ENCODE results near the gene RTN4. TPM values are rescaled to one million over a fixed set of nuclear protein-coding genes. Genes with fewer than 3 reads are reported as not detected.

Gene RTN4
- total RNA-seq, 1 donor = 355 TPM

- DNase-seq (ENCODE audit: insufficient read length, low spot score, missing footprints) = no peak
- H3K27me3 ChIP-seq (ENCODE audit: insufficient read depth, low read length) = no peaks in the 10 kb centered on the region
- TF ChIP-seq CTCF (IDR thresholded peaks at IDR 0.05; ENCODE audit: extremely low read depth, low read depth, low read length) = no peak
- H3K27ac ChIP-seq (ENCODE audit: low read depth, low read length) = no peak overlapping the region
- H3K4me1 ChIP-seq (ENCODE audit: insufficient read depth, low read length) = peaks cover 30% of the 10 kb centered on the region
- H3K79me2 ChIP-seq (ENCODE audit: insufficient read depth, low read length) = no peaks in the 10 kb centered on the region
- H3K9me3 ChIP-seq (ENCODE audit: low read depth, low read length) = no peaks in the 10 kb centered on the region
- H3K4me2 ChIP-seq (ENCODE audit: insufficient read depth, low read length) = no peak overlapping the region
- H3K4me3 ChIP-seq (ENCODE audit: insufficient read depth, low read length) = no peak overlapping the region
- no peaks in the 10 kb centered on the region for H4K20me1 ChIP-seq (ENCODE audit: insufficient read depth, low read length)
- no peaks in the 10 kb centered on the region for H3K36me3 ChIP-seq (ENCODE audit: insufficient read depth, low read length)
- H2AFZ ChIP-seq (ENCODE audit: low read length) = no peak overlapping the region
These were observed 99.4 kb downstream of the RTN4 start for GRCh38 chr2:54950811-54951210.

GRCh38 chr2:54949431-54949830 is 100.8 kb downstream of the RTN4 start:
- Histone ChIP-seq H2AFZ (ENCODE audit: low read length) (no peak overlapping the region), H3K9me3 (ENCODE audit: low read depth, low read length) (no peaks in the 10 kb centered on the region), H3K27me3 (ENCODE audit: insufficient read depth, low read length) (no peaks in the 10 kb centered on the region), H3K27ac (ENCODE audit: low read depth, low read length) (no peak overlapping the region), H3K4me2 (ENCODE audit: insufficient read depth, low read length) (no peak overlapping the region), H3K4me1 (ENCODE audit: insufficient read depth, low read length) (peaks cover 36% of the 10 kb centered on the region), H4K20me1 (ENCODE audit: insufficient read depth, low read length) (no peaks in the 10 kb centered on the region), H3K79me2 (ENCODE audit: insufficient read depth, low read length) (no peaks in the 10 kb centered on the region), H3K4me3 (ENCODE audit: insufficient read depth, low read length) (no peak overlapping the region), H3K36me3 (ENCODE audit: insufficient read depth, low read length) (no peaks in the 10 kb centered on the region)
- no peak for TF ChIP-seq CTCF (IDR thresholded peaks at IDR 0.05; ENCODE audit: extremely low read depth, low read depth, low read length)
- DNase-seq (ENCODE audit: insufficient read length, low spot score, missing footprints) = peak; percentile 83

GRCh38 chr2:54948120-54948519 is 102.1 kb downstream of the RTN4 start:
- no peaks in the 10 kb centered on the region for H3K27me3 ChIP-seq (ENCODE audit: insufficient read depth, low read length)
- H3K9me3 ChIP-seq (ENCODE audit: low read depth, low read length) = no peaks in the 10 kb centered on the region
- peaks cover 32% of the 10 kb centered on the region for H3K4me1 ChIP-seq (ENCODE audit: insufficient read depth, low read length)
- H4K20me1 ChIP-seq (ENCODE audit: insufficient read depth, low read length) = no peaks in the 10 kb centered on the region
- H3K27ac ChIP-seq (ENCODE audit: low read depth, low read length) = no peak overlapping the region
- H3K4me2 ChIP-seq (ENCODE audit: insufficient read depth, low read length) = no peak overlapping the region
- TF ChIP-seq CTCF (IDR thresholded peaks at IDR 0.05; ENCODE audit: extremely low read depth, low read depth, low read length) = no peak
- no peak overlapping the region for H2AFZ ChIP-seq (ENCODE audit: low read length)
- H3K4me3 ChIP-seq (ENCODE audit: insufficient read depth, low read length) = no peak overlapping the region
- DNase-seq (ENCODE audit: insufficient read length, low spot score, missing footprints) = no peak
- no peaks in the 10 kb centered on the region for H3K79me2 ChIP-seq (ENCODE audit: insufficient read depth, low read length)
- H3K36me3 ChIP-seq (ENCODE audit: insufficient read depth, low read length) = no peaks in the 10 kb centered on the region

- no peak for TF ChIP-seq CTCF (IDR thresholded peaks at IDR 0.05; ENCODE audit: extremely low read depth, low read depth, low read length)
- Histone ChIP-seq H3K27me3 (ENCODE audit: insufficient read depth, low read length) (no peaks in the 10 kb centered on the region), H3K4me2 (ENCODE audit: insufficient read depth, low read length) (no peak overlapping the region), H4K20me1 (ENCODE audit: insufficient read depth, low read length) (no peaks in the 10 kb centered on the region), H3K9me3 (ENCODE audit: low read depth, low read length) (no peaks in the 10 kb centered on the region), H3K27ac (ENCODE audit: low read depth, low read length) (no peak overlapping the region), H3K79me2 (ENCODE audit: insufficient read depth, low read length) (no peaks in the 10 kb centered on the region), H3K4me3 (ENCODE audit: insufficient read depth, low read length) (no peak overlapping the region), H3K4me1 (ENCODE audit: insufficient read depth, low read length) (peaks cover 27% of the 10 kb centered on the region), H3K36me3 (ENCODE audit: insufficient read depth, low read length) (no peaks in the 10 kb centered on the region), H2AFZ (ENCODE audit: low read length) (no peak overlapping the region)
- no peak for DNase-seq (ENCODE audit: insufficient read length, low spot score, missing footprints)
These were observed 102.6 kb downstream of the RTN4 start for GRCh38 chr2:54947646-54948045.

Data from osteoblast (primary cell).